Activated naive CD4-positive, alpha-beta T cell treated with anti-CD3 and anti-CD28 coated beads for 36 hours (primary cell): ENCODE data around the gene NOS1AP. TPM values are rescaled to one million over a fixed set of nuclear protein-coding genes. Genes with fewer than 3 reads are reported as not detected.

Source experiments
- CTCF ChIA-PET: fragments of 350-600 bp; sonication (Branson Sonifier 250); formaldehyde crosslinking; loops from one replicate; lab custom pipeline; 2021; ENCODE audit warnings: antibody characterized with exemption; lab: Charles Lee
- DNase-seq: peaks from one replicate; pipeline ENCODE4 v3.0.0-alpha.2; 2020
- H3K27ac Mint-ChIP-seq: one replicate; pipeline ENCODE4 v1.8.0; 2021; ENCODE audit warnings: mild to moderate bottlenecking, mixed read lengths
- H3K27me3 Mint-ChIP-seq: one replicate; pipeline ENCODE4 v1.8.0; 2021; ENCODE audit warnings: low read depth, mixed read lengths
- H3K36me3 Mint-ChIP-seq: one replicate; pipeline ENCODE4 v1.8.0; 2021; ENCODE audit warnings: low read depth, mixed read lengths
- H3K4me1 Mint-ChIP-seq: one replicate; pipeline ENCODE4 v1.8.0; 2021; ENCODE audit warnings: low read depth, mixed read lengths
- H3K4me3 Mint-ChIP-seq: one replicate; pipeline ENCODE4 v1.8.0; 2021; ENCODE audit warnings: mild to moderate bottlenecking, moderate library complexity, mixed read lengths
- H3K9me3 Mint-ChIP-seq: one replicate; pipeline ENCODE4 v1.8.0; 2021; ENCODE audit warnings: mixed read lengths
- intact Hi-C: fragments of 100-400 bp; cut with micrococcal nuclease; formaldehyde crosslinking; loops from one replicate; pipeline ENCODE4 v1.15.1; 2023
- total RNA-seq, 2 experiments: library from RNA; stranded (reverse); gene quantifications; one replicate each; pipeline ENCODE4 v1.2.3, GENCODE V29; 2021

The NOS1AP gene
- total RNA-seq, 2 experiments from 2014 or later: 0.33 to 0.42 TPM

GRCh38 chr1:162207862-162208261 is 138.4 kb downstream of the NOS1AP start:
- no peaks in the 10 kb centered on the region for H3K36me3 Mint-ChIP-seq
- H3K4me1 Mint-ChIP-seq: no peaks in the 10 kb centered on the region
- DNase-seq: no peak
- H3K9me3 Mint-ChIP-seq: no peaks in the 10 kb centered on the region
- no peak overlapping the region for H3K4me3 Mint-ChIP-seq
- CTCF ChIA-PET: interaction anchor here (0.6 kb wide), 1 partner anchor 14 kb away, joined by 4 read pairs; no protein-coding TSS in a partner anchor
- H3K27ac Mint-ChIP-seq: no peak overlapping the region
- intact Hi-C loops: no loop called here
- H3K27me3 Mint-ChIP-seq: peaks cover 8% of the 10 kb centered on the region

GRCh38 chr1:162210196-162210595 is 140.7 kb downstream of the NOS1AP start:
- Mint-ChIP-seq H3K9me3 (no peaks in the 10 kb centered on the region), H3K27me3 (peaks cover 3% of the 10 kb centered on the region), H3K4me3 (no peak overlapping the region), H3K4me1 (no peaks in the 10 kb centered on the region), H3K27ac (no peak overlapping the region), H3K36me3 (no peaks in the 10 kb centered on the region)
- DNase-seq: no peak
- CTCF ChIA-PET: no interaction called here
- intact Hi-C loops: no loop called here

- Mint-ChIP-seq H3K27me3 (peaks cover 3% of the 10 kb centered on the region), H3K36me3 (no peaks in the 10 kb centered on the region), H3K4me1 (no peaks in the 10 kb centered on the region), H3K27ac (no peak overlapping the region), H3K4me3 (no peak overlapping the region), H3K9me3 (no peaks in the 10 kb centered on the region)
- CTCF ChIA-PET: no interaction called here
- DNase-seq: no peak
- intact Hi-C loops: no loop called here
Observed at GRCh38 chr1:162212713-162213112, 143.2 kb downstream of the NOS1AP start.

- DNase-seq: no peak
- Mint-ChIP-seq H3K27me3 (peaks cover 4% of the 10 kb centered on the region), H3K27ac (no peak overlapping the region), H3K4me1 (no peaks in the 10 kb centered on the region), H3K36me3 (no peaks in the 10 kb centered on the region), H3K9me3 (no peaks in the 10 kb centered on the region), H3K4me3 (no peak overlapping the region)
- CTCF ChIA-PET: interaction anchor here (1.2 kb wide), 1 partner anchor 8 kb away, joined by 3 read pairs; no protein-coding TSS in a partner anchor
- intact Hi-C loops: no loop called here
Observed at GRCh38 chr1:162213281-162213912, 143.9 kb downstream of the NOS1AP start.

GRCh38 chr1:162214202-162214601 is 144.7 kb downstream of the NOS1AP start:
- Mint-ChIP-seq H3K27me3 (peaks cover 4% of the 10 kb centered on the region), H3K4me3 (no peak overlapping the region), H3K36me3 (no peaks in the 10 kb centered on the region), H3K27ac (no peak overlapping the region), H3K9me3 (no peaks in the 10 kb centered on the region), H3K4me1 (no peaks in the 10 kb centered on the region)
- intact Hi-C loops: no loop called here
- CTCF ChIA-PET: interaction anchor here (1.2 kb wide), 1 partner anchor 7 kb away, joined by 3 read pairs; no protein-coding TSS in a partner anchor
- DNase-seq: no peak

GRCh38 chr1:162215902-162216301 is 146.4 kb downstream of the NOS1AP start:
- DNase-seq: no peak
- intact Hi-C loops: no loop called here
- CTCF ChIA-PET: no interaction called here
- Mint-ChIP-seq H3K9me3 (no peaks in the 10 kb centered on the region), H3K27ac (no peak overlapping the region), H3K4me3 (no peak overlapping the region), H3K27me3 (peaks cover 10% of the 10 kb centered on the region), H3K4me1 (no peaks in the 10 kb centered on the region), H3K36me3 (no peaks in the 10 kb centered on the region)

GRCh38 chr1:162216604-162217003 is 147.1 kb downstream of the NOS1AP start:
- no peaks in the 10 kb centered on the region for H3K36me3 Mint-ChIP-seq
- no peaks in the 10 kb centered on the region for H3K9me3 Mint-ChIP-seq
- CTCF ChIA-PET: interaction anchor here (1.2 kb wide), 1 partner anchor 160 kb away, joined by 5 read pairs; no protein-coding TSS in a partner anchor
- no peaks in the 10 kb centered on the region for H3K4me1 Mint-ChIP-seq
- DNase-seq: no peak
- H3K27ac Mint-ChIP-seq: no peak overlapping the region
- H3K4me3 Mint-ChIP-seq: no peak overlapping the region
- intact Hi-C loops: no loop called here
- peaks cover 12% of the 10 kb centered on the region for H3K27me3 Mint-ChIP-seq

- H3K9me3 Mint-ChIP-seq: no peaks in the 10 kb centered on the region
- H3K4me3 Mint-ChIP-seq: no peak overlapping the region
- H3K36me3 Mint-ChIP-seq: no peaks in the 10 kb centered on the region
- no peak overlapping the region for H3K27ac Mint-ChIP-seq
- no peaks in the 10 kb centered on the region for H3K4me1 Mint-ChIP-seq
- peaks cover 17% of the 10 kb centered on the region for H3K27me3 Mint-ChIP-seq
- intact Hi-C loops: no loop called here
- no peak for DNase-seq
- CTCF ChIA-PET: interaction anchor here (1.2 kb wide), 1 partner anchor 161 kb away, joined by 5 read pairs; no protein-coding TSS in a partner anchor
Observed at GRCh38 chr1:162217706-162218105, 148.2 kb downstream of the NOS1AP start.

GRCh38 chr1:162218546-162218945 is 149.1 kb downstream of the NOS1AP start:
- Mint-ChIP-seq H3K9me3 (no peaks in the 10 kb centered on the region), H3K27me3 (peaks cover 21% of the 10 kb centered on the region), H3K4me1 (no peaks in the 10 kb centered on the region), H3K36me3 (no peaks in the 10 kb centered on the region), H3K27ac (no peak overlapping the region), H3K4me3 (no peak overlapping the region)
- intact Hi-C loops: no loop called here
- CTCF ChIA-PET: no interaction called here
- DNase-seq: no peak

- no peak for DNase-seq
- CTCF ChIA-PET: no interaction called here
- Mint-ChIP-seq H3K36me3 (no peaks in the 10 kb centered on the region), H3K27ac (no peak overlapping the region), H3K9me3 (no peaks in the 10 kb centered on the region), H3K27me3 (peaks cover 21% of the 10 kb centered on the region), H3K4me3 (no peak overlapping the region), H3K4me1 (no peaks in the 10 kb centered on the region)
- intact Hi-C loops: no loop called here
Observed at GRCh38 chr1:162218975-162219374, 149.5 kb downstream of the NOS1AP start.

GRCh38 chr1:162219461-162219860 is 150.0 kb downstream of the NOS1AP start:
- no peak for DNase-seq
- Mint-ChIP-seq H3K27me3 (peaks cover 21% of the 10 kb centered on the region), H3K4me1 (no peaks in the 10 kb centered on the region), H3K27ac (no peak overlapping the region), H3K9me3 (no peaks in the 10 kb centered on the region), H3K36me3 (no peaks in the 10 kb centered on the region), H3K4me3 (no peak overlapping the region)
- intact Hi-C loops: no loop called here
- CTCF ChIA-PET: no interaction called here

GRCh38 chr1:162220009-162220539 is 150.6 kb downstream of the NOS1AP start:
- Mint-ChIP-seq H3K27me3 (peaks cover 21% of the 10 kb centered on the region), H3K27ac (no peak overlapping the region), H3K36me3 (no peaks in the 10 kb centered on the region), H3K4me1 (no peaks in the 10 kb centered on the region), H3K4me3 (no peak overlapping the region), H3K9me3 (no peaks in the 10 kb centered on the region)
- CTCF ChIA-PET: no interaction called here
- no peak for DNase-seq
- intact Hi-C loops: no loop called here

GRCh38 chr1:162222014-162222413 is 152.5 kb downstream of the NOS1AP start:
- Mint-ChIP-seq H3K27me3 (peaks cover 21% of the 10 kb centered on the region), H3K36me3 (no peaks in the 10 kb centered on the region), H3K9me3 (no peaks in the 10 kb centered on the region), H3K4me1 (no peaks in the 10 kb centered on the region), H3K4me3 (no peak overlapping the region), H3K27ac (no peak overlapping the region)
- intact Hi-C loops: no loop called here
- DNase-seq: no peak
- CTCF ChIA-PET: interaction anchor here (0.6 to 0.8 kb wide), 3 partner anchors 8 to 227 kb away, joined by 3 to 4 read pairs (median 3); no protein-coding TSS in a partner anchor
